ENCODE results near the gene CANX. TPM values are rescaled to one million over a fixed set of nuclear protein-coding genes. Genes with fewer than 3 reads are reported as not detected.
"Not testable (repeated sequence)": the region's sequence is repeated elsewhere in the genome, so short reads cannot be mapped to it uniquely, and the experiment has no call there.

The CANX gene
- total RNA-seq, 1 experiment from 2014 or later = 766 TPM

GRCh38 chr5:179661647-179662046 lies 37.1 kb upstream of the CANX start:
- H3K79me2 ChIP-seq (ENCODE audit: insufficient read depth, low read length); H3K9ac ChIP-seq (ENCODE audit: low read length); H3K9me2 ChIP-seq (ENCODE audit: insufficient read depth); H3K27me3 ChIP-seq (ENCODE audit: insufficient read depth, low read length); BruUV-seq (replicated peaks); DNase-seq (ENCODE audit: low read depth, low spot score); H3K4me2 ChIP-seq (ENCODE audit: low read length); RAD21 ChIA-PET (ENCODE audit: low non-redundant PET in 1 of 2, low total read pairs in 2 of 2, uncharacterized antibody in 2 of 2, unreplicated experiment in 2 of 2); intact Hi-C loops (cut with micrococcal nuclease); H4K20me1 ChIP-seq (ENCODE audit: insufficient read depth); H2AFZ ChIP-seq (ENCODE audit: low read depth, low read length, poor library complexity, severe bottlenecking); H3K4me1 ChIP-seq (ENCODE audit: control insufficient read depth in 1 of 2, insufficient read depth in 2 of 2, low read length in 2 of 2); H3K27ac ChIP-seq (ENCODE audit: low read depth, low read length); H3K36me3 ChIP-seq (ENCODE audit: control insufficient read depth in 1 of 2, insufficient read depth in 2 of 2, low read length in 2 of 2); ATAC-seq; H3K4me3 ChIP-seq (replicated peaks in 1 of 2; ENCODE audit: low read depth in 1 of 2, low read length in 2 of 2); H3K9me3 ChIP-seq (ENCODE audit: control insufficient read depth in 1 of 2, insufficient read depth in 1 of 2, low read depth in 1 of 2, low read length in 2 of 2); CTCF ChIA-PET: not testable (repeated sequence)
- POLR2A ChIA-PET = interaction anchor here (1.5 kb wide), 1 partner anchor 38 kb away, joined by 3 read pairs; the partner anchor contains the start of gene HNRNPH1

GRCh38 chr5:179668391-179668790 lies 30.4 kb upstream of the CANX start:
- Histone ChIP-seq H3K27me3 (ENCODE audit: insufficient read depth, low read length) (no peaks in the 10 kb centered on the region), H3K27ac (ENCODE audit: low read depth, low read length) (no peak overlapping the region), H2AFZ (ENCODE audit: low read depth, low read length, poor library complexity, severe bottlenecking) (no peak overlapping the region), H3K4me2 (ENCODE audit: low read length) (no peak overlapping the region), H3K4me1 (ENCODE audit: control insufficient read depth in 1 of 2, insufficient read depth in 2 of 2, low read length in 2 of 2) (no peaks in the 10 kb centered on the region), H4K20me1 (ENCODE audit: insufficient read depth) (no peaks in the 10 kb centered on the region), H3K9ac (ENCODE audit: low read length) (no peak overlapping the region), H3K79me2 (ENCODE audit: insufficient read depth, low read length) (no peaks in the 10 kb centered on the region), H3K9me2 (ENCODE audit: insufficient read depth) (no peaks in the 10 kb centered on the region), H3K36me3 (ENCODE audit: control insufficient read depth in 1 of 2, insufficient read depth in 2 of 2, low read length in 2 of 2) (0 out of 4 replicates have a peak, but pooled peaks cover 0 to 7% of the 10 kb centered on the region in 2 experiments), H3K4me3 (replicated peaks in 1 of 2; ENCODE audit: low read depth in 1 of 2, low read length in 2 of 2) (no peak overlapping the region), H3K9me3 (ENCODE audit: control insufficient read depth in 1 of 2, insufficient read depth in 1 of 2, low read depth in 1 of 2, low read length in 2 of 2) (no peaks in the 10 kb centered on the region)
- peak; percentile 48 for DNase-seq (ENCODE audit: low read depth, low spot score)
- TF ChIP-seq REST (IDR thresholded peaks at IDR 0.05; ENCODE audit: low read depth) = no peak
- TF ChIP-seq TCF7L2 (IDR thresholded peaks at IDR 0.05; ENCODE audit: borderline replicate concordance, extremely low read depth, insufficient read depth, insufficient read length) = no peak
- TF ChIP-seq RAD21 (IDR thresholded peaks at IDR 0.05; ENCODE audit: low read depth) = peak; percentile 79
- TF ChIP-seq FOSL1 (IDR thresholded peaks at IDR 0.05; ENCODE audit: low read depth) = no peak
- TF ChIP-seq CBX3 (IDR thresholded peaks at IDR 0.05; ENCODE audit: low read depth) = 0 out of 2 replicates have a peak, but pooled peaks have one; percentile 16
- TF ChIP-seq SIN3A (IDR thresholded peaks at IDR 0.05; ENCODE audit: low read depth) = no peak
- no peak for TF ChIP-seq POLR2AphosphoS5 (IDR thresholded peaks at IDR 0.05; ENCODE audit: low read depth, low read length)
- no peak for TF ChIP-seq ATF3 (IDR thresholded peaks at IDR 0.05)
- TF ChIP-seq ELF1 (IDR thresholded peaks at IDR 0.05; ENCODE audit: borderline replicate concordance, low read depth) = no peak
- no peak for TF ChIP-seq MAX (IDR thresholded peaks at IDR 0.05)
- peak; percentile 99 for TF ChIP-seq CTCF (IDR thresholded peaks at IDR 0.05 in 2 of 3, conservative IDR thresholded peaks at IDR 0.05 in 1 of 3; ENCODE audit: borderline replicate concordance in 1 of 3, insufficient read depth in 1 of 3, low read depth in 2 of 3, low read length in 2 of 3)
- no peak for TF ChIP-seq EZH2 (IDR thresholded peaks at IDR 0.05)
- ChIA-PET CTCF (interaction anchor here (0.7 to 1.7 kb wide), 6 partner anchors 9 to 73 kb away, joined by 3 to 7 read pairs (median 4); partner anchors contain the start of gene HNRNPH1), POLR2A (interaction anchor here (1.1 kb wide), 1 partner anchor 45 kb away, joined by 4 read pairs; the partner anchor contains the start of gene HNRNPH1), RAD21 (ENCODE audit: low non-redundant PET in 1 of 2, low total read pairs in 2 of 2, uncharacterized antibody in 2 of 2, unreplicated experiment in 2 of 2) (no interaction called here)
- BruUV-seq (replicated peaks) = no TSS peak
- peak; percentile 91 for ATAC-seq
- intact Hi-C loops (cut with micrococcal nuclease) = loop anchor here (5.0 kb wide), 2 partner anchors 46 to 501 kb away; partner anchors contain the start of gene HNRNPH1

All from HCT116 (cell line).